OCI-LY7 (cell line): ENCODE results near the gene CABLES1.

Experiments used
- CTCF ChIP-seq: fragments of 200-600 bp; sonication (generic); conservative IDR thresholded peaks from 2 replicates; pipeline ENCODE4 v1.5.1; 2014; ENCODE audit warnings: mild to moderate bottlenecking, antibody characterized with exemption, low read length, moderate library complexity, mixed read lengths
- EZH2phosphoT487 ChIP-seq: fragments of 200-600 bp; sonication (generic); IDR thresholded peaks from 2 replicates; pipeline ENCODE4 v1.6.1; 2018; ENCODE audit warnings: low read depth, borderline replicate concordance, mild to moderate bottlenecking, mixed run types, antibody characterized with exemption, low read length, moderate library complexity, mixed read lengths

GRCh38 chr18:23210526-23210925 lies 75.2 kb downstream of the CABLES1 start:
- TF ChIP-seq CTCF, result no peak
- no peak for TF ChIP-seq EZH2phosphoT487
